HUES6 (cell line): ENCODE results near the gene IL9.

Source experiments
- H3K27ac ChIP-seq: 2 replicates; pipeline ENCODE4 v1.7.0; 2013; ENCODE audit warnings: low read depth, mild to moderate bottlenecking, low read length, inconsistent platforms
- H3K27me3 ChIP-seq: 2 replicates; pipeline ENCODE4 v1.6.1; 2013; ENCODE audit warnings: low read length; ENCODE audit not compliant: control insufficient read depth, insufficient read depth
- H3K36me3 ChIP-seq: 2 replicates; pipeline ENCODE4 v1.6.1; 2013; ENCODE audit warnings: low read length; ENCODE audit not compliant: control insufficient read depth, insufficient read depth
- H3K4me1 ChIP-seq: 2 replicates; pipeline ENCODE4 v1.6.1; 2013; ENCODE audit warnings: low read length; ENCODE audit not compliant: control insufficient read depth, insufficient read depth
- H3K4me3 ChIP-seq: 2 replicates; pipeline ENCODE4 v1.5.1; 2013; ENCODE audit warnings: low read depth, low read length
- H3K9ac ChIP-seq: one replicate; pipeline ENCODE4 v1.6.1; 2013; ENCODE audit warnings: mild to moderate bottlenecking, low read length
- H3K9me3 ChIP-seq: 2 replicates; pipeline ENCODE4 v1.6.1; 2013; ENCODE audit warnings: low read depth, low read length; ENCODE audit not compliant: control insufficient read depth, insufficient read depth

IL9 gene

GRCh38 chr5:135891268-135891667, 4.4 kb downstream of the IL9 start:
- H3K36me3 ChIP-seq: no peaks in the 10 kb centered on the region
- H3K9me3 ChIP-seq: no peaks in the 10 kb centered on the region
- H3K27ac ChIP-seq: no peak overlapping the region
- H3K9ac ChIP-seq: no peak overlapping the region
- peaks cover 9% of the 10 kb centered on the region; the same call in 1 of the 2 replicates for H3K4me1 ChIP-seq
- no peak overlapping the region for H3K4me3 ChIP-seq
- peaks cover 16% of the 10 kb centered on the region for H3K27me3 ChIP-seq

DNA sequence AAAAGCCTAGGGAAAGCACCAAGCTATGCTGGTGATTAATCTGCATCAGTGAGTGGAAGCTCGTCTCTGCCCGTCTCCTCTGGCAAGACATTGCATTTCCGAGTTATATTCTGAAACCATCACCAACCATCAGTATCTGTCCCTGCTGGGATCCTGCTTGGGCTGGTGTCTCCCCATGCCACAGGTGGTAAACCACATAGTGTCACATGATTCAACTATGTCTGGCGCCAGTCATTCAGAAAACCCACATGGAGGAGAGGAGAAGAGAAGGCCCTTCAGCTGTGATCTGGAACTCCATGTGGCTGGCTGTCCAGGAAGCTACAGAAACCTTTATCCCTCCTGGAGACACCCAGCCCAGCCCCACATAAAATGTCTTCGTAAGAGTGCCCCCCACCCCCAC, 4.8 kb downstream of the IL9 start:
- Histone ChIP-seq H3K4me3 (no peak overlapping the region), H3K4me1 (peaks cover 9% of the 10 kb centered on the region; the same call in 1 of the 2 replicates), H3K9me3 (no peaks in the 10 kb centered on the region), H3K36me3 (no peaks in the 10 kb centered on the region), H3K27me3 (peaks cover 16% of the 10 kb centered on the region), H3K9ac (no peak overlapping the region), H3K27ac (no peak overlapping the region)

- Histone ChIP-seq H3K4me1 (peaks cover 9% of the 10 kb centered on the region; the same call in 1 of the 2 replicates), H3K9ac (no peak overlapping the region), H3K36me3 (no peaks in the 10 kb centered on the region), H3K9me3 (no peaks in the 10 kb centered on the region), H3K4me3 (no peak overlapping the region), H3K27me3 (peaks cover 19% of the 10 kb centered on the region), H3K27ac (no peak overlapping the region)
These were observed 5.3 kb downstream of the IL9 start for GRCh38 chr5:135890296-135890695.

GRCh38 chr5:135887881-135888614, 7.6 kb downstream of the IL9 start:
- Histone ChIP-seq H3K4me1 (peaks cover 9% of the 10 kb centered on the region; the same call in 1 of the 2 replicates), H3K9me3 (no peaks in the 10 kb centered on the region), H3K9ac (no peak overlapping the region), H3K36me3 (no peaks in the 10 kb centered on the region), H3K27me3 (peaks cover 27% of the 10 kb centered on the region), H3K27ac (no peak overlapping the region), H3K4me3 (peak overlapping the region; percentile 35; the same call in 1 of the 2 replicates)

DNA sequence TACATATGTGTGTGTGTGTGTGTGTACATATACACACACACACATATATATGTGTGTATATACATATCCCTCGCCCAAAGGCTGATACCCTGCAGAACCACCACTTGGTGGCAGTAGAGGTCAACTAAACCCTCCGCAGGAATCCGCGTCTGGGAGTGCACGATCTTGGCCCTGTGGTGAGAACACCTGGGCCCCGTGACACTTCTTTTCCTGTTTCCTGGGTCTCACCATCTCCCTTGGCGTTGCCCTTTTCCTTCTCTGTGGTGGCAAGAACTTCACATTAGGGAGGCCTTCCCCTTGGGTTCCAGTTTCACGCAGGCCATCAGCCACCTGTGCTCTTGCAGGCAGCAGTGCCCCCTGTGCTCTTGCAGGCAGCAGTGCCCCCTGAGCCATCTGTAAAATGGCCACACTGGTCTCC, 8.2 kb downstream of the IL9 start:
- no peak overlapping the region for H3K27ac ChIP-seq
- no peak overlapping the region for H3K9ac ChIP-seq
- H3K36me3 ChIP-seq: no peaks in the 10 kb centered on the region
- H3K4me3 ChIP-seq: peak overlapping the region; percentile 35; the same call in 1 of the 2 replicates
- H3K4me1 ChIP-seq: peaks cover 9% of the 10 kb centered on the region; the same call in 1 of the 2 replicates
- peaks cover 27% of the 10 kb centered on the region for H3K27me3 ChIP-seq
- H3K9me3 ChIP-seq: no peaks in the 10 kb centered on the region

GRCh38 chr5:135886136-135886535, 9.5 kb downstream of the IL9 start:
- Histone ChIP-seq H3K27ac (no peak overlapping the region), H3K27me3 (peaks cover 27% of the 10 kb centered on the region), H3K36me3 (no peaks in the 10 kb centered on the region), H3K4me1 (peaks cover 9% of the 10 kb centered on the region; the same call in 1 of the 2 replicates), H3K4me3 (no peak overlapping the region), H3K9ac (no peak overlapping the region), H3K9me3 (no peaks in the 10 kb centered on the region)

- H3K9me3 ChIP-seq: no peaks in the 10 kb centered on the region
- H3K27ac ChIP-seq: no peak overlapping the region
- peaks cover 17% of the 10 kb centered on the region; the same call in 1 of the 2 replicates for H3K4me1 ChIP-seq
- peaks cover 27% of the 10 kb centered on the region for H3K27me3 ChIP-seq
- no peak overlapping the region for H3K9ac ChIP-seq
- no peaks in the 10 kb centered on the region for H3K36me3 ChIP-seq
- no peak overlapping the region for H3K4me3 ChIP-seq
These were observed 10.6 kb downstream of the IL9 start for GRCh38 chr5:135885031-135885430.

DNA sequence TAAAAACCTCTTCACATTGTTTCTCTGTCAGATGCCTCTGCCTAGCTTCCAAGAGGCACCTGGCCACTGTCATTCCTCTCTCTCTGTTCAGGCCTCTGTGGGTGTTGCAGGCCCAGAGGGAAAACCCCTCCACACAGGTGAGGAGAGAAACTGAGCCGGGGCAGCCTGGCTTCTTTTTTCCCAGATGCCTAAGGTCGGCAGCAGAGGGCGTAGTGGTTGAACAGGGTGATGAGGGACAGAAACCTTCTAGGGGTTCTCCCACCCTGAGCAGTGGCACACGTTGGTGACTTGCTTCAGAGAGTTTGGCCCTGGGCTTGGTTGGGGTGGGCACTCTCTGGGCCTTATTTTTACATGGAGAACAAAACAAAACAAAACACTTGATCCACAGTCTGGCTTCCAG, 12.2 kb downstream of the IL9 start:
- no peaks in the 10 kb centered on the region for H3K9me3 ChIP-seq
- no peaks in the 10 kb centered on the region for H3K36me3 ChIP-seq
- peaks cover 17% of the 10 kb centered on the region for H3K27me3 ChIP-seq
- peaks cover 17% of the 10 kb centered on the region; the same call in 1 of the 2 replicates for H3K4me1 ChIP-seq
- no peak overlapping the region for H3K27ac ChIP-seq
- H3K9ac ChIP-seq: no peak overlapping the region
- H3K4me3 ChIP-seq: no peak overlapping the region

GRCh38 chr5:135883026-135883425, 12.6 kb downstream of the IL9 start:
- H3K4me1 ChIP-seq: peaks cover 14% of the 10 kb centered on the region; the same call in 1 of the 2 replicates
- no peak overlapping the region for H3K27ac ChIP-seq
- H3K9me3 ChIP-seq: no peaks in the 10 kb centered on the region
- H3K9ac ChIP-seq: no peak overlapping the region
- peaks cover 16% of the 10 kb centered on the region for H3K27me3 ChIP-seq
- no peaks in the 10 kb centered on the region for H3K36me3 ChIP-seq
- no peak overlapping the region for H3K4me3 ChIP-seq

DNA sequence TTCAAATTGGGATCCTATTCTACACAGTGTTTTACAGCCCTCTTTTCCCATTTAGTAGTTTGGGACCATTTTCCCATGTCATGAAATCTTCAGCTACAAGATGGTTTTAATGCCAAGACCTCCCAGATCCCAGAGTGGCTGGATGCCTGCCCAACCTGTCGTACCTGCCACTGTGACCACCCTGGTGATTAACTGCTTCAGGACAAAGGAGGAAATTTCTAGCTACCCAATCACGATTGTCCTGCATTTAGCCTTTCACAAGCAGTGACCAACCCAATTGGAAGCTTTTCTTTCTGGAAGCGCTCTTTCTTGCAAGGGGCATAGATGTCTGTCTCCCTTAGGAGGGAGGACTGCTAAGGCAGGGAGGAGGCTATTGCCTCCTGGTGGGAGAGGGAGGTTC, 13.8 kb downstream of the IL9 start:
- H3K9me3 ChIP-seq: no peaks in the 10 kb centered on the region
- H3K27me3 ChIP-seq: peaks cover 11% of the 10 kb centered on the region; the same call in 1 of the 2 replicates
- H3K36me3 ChIP-seq: no peaks in the 10 kb centered on the region
- no peak overlapping the region for H3K4me3 ChIP-seq
- no peak overlapping the region for H3K27ac ChIP-seq
- H3K9ac ChIP-seq: no peak overlapping the region
- peaks cover 8% of the 10 kb centered on the region; the same call in 1 of the 2 replicates for H3K4me1 ChIP-seq

DNA sequence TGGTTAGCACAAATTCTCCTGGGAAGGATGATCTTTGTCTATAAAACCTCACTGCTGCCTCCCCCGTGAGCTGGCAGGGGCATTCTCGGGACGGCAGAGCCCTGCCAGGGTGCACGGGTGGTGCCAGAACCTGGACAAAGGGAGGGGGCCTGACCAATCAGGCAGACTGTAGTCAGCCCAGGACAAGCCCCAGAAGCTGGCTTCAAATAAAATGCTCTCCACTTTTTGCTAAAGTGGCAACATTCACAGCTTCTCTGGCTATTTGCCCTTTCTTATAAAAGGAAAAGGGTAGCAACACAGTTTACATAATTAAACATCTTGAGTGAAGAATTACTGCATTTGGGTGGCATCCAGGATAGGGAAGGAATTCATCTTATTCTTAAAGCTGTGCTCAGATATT, 14.4 kb downstream of the IL9 start:
- Histone ChIP-seq H3K27me3 (peaks cover 11% of the 10 kb centered on the region; the same call in 1 of the 2 replicates), H3K9ac (no peak overlapping the region), H3K9me3 (no peaks in the 10 kb centered on the region), H3K27ac (no peak overlapping the region), H3K36me3 (no peaks in the 10 kb centered on the region), H3K4me3 (no peak overlapping the region), H3K4me1 (peaks cover 8% of the 10 kb centered on the region; the same call in 1 of the 2 replicates)
